OCI-M1 (cell line): Measurements from ENCODE around the gene RAB20.
"Not testable (repeated sequence)": the region's sequence is repeated elsewhere in the genome, so short reads cannot be mapped to it uniquely, and the experiment has no call there.

Source experiments
- DNase-seq: peaks from one replicate; lab custom pipeline; 2025; lab: John Stamatoyannopoulos, UW

The RAB20 gene

GRCh38 chr13:110554227-110554836, 7.2 kb downstream of the RAB20 start:
- no peak for DNase-seq

DNA sequence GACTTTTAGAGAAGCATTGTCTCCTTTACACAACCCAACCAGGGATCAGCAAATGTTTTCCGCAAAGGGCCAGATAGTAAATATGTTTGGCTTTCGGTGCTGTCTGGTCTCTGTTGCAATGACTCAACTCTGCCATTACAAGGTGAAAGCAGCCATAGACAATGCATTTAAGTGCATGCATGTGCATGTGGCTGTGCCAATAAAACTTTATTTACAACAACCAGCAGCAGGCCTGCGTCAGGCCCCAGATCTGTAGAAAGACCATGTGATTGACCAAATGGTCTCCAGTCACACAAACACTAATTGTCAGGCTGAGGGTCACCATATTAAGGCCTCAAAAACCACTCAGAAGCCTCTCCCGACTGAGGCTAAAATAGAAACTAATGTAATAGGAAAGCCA, 8.1 kb downstream of the RAB20 start:
- no peak for DNase-seq

DNA sequence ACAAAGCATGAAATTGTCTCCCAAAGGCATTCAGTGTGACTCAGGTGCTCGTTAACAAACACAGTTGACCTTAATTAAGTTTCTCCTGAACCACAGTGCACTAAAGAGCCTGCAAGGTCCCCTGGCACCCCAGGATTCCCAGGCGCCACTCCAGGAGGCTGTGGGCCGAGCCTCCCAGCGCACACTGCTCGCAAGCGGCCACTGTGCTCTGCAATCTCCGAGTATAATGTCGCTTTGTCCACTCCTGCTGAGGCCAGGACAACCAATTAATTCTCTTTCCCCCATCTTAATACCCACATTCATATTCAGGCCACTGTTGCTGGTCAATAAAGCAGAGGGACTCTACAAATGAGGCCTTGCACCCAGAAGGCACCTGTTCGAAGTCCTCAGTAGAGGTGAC, 8.8 kb downstream of the RAB20 start:
- no peak for DNase-seq

GRCh38 chr13:110551284-110551683, 10.2 kb downstream of the RAB20 start:
- no peak for DNase-seq

GRCh38 chr13:110549795-110550160, 11.7 kb downstream of the RAB20 start:
- no peak for DNase-seq

DNA sequence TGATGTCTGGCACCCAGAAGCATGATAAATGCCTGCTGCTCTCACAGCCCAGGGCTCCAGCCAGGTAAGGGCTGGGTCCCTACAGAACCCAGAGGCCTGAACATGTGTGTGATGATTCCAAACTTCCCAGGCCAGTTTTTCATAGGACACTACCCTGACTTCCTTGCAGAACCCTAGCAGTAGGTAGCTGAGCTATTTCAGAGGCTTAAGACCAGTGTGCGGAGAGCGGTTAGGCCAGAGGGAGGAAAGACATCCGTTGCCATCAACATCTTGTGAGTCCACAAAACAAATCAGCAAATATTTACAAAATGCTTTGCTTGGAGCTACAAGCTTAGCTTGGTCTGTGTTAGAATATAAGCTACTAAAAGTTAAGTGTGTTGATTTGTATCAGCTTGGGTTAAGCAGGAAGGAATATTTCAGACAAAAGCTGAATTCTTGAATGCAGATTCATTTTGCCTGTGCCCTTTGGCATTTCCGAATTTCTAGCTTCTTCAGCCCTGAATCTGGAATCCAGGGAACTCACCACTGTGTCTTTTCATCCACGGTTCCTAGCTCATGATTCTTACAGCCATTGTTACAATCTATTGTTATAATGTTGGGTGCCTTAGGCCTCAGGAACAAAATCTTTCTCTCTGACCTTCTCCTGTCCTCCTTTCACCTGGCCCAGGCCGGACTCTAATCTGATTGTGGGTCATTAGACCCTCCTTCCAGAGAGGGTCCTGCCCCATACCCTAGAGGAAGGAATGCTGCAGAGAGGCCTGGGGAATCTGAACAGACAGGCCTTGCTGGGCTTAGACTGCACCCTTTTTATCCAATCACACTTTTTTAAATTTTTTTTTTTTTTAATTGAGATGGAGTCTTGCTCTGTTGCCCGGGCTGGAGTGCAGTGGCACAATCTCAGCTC, 12.4 kb downstream of the RAB20 start:
- DNase-seq: no peak

- no peak for DNase-seq
These were observed 14.6 kb downstream of the RAB20 start for GRCh38 chr13:110546926-110547325.

DNA sequence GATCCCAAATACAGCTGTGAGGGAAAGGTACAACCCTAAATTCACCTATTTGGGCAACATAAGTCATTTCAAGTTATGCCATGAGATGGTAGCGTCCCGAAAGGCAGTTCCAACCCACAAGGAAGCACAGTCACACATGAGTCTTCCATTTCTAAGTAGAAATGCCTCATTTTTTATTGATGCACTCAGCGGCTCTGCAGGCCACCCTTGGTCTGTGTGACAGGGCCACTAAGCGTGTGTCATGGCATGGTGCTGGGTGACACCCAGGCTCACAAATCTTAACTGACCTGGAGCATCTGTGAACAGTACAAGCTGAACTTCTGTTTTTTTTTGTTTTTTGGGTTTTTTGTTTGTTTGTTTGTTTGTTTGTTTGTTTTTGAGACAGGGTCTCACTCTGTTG, 15.1 kb downstream of the RAB20 start:
- DNase-seq: no peak

DNA sequence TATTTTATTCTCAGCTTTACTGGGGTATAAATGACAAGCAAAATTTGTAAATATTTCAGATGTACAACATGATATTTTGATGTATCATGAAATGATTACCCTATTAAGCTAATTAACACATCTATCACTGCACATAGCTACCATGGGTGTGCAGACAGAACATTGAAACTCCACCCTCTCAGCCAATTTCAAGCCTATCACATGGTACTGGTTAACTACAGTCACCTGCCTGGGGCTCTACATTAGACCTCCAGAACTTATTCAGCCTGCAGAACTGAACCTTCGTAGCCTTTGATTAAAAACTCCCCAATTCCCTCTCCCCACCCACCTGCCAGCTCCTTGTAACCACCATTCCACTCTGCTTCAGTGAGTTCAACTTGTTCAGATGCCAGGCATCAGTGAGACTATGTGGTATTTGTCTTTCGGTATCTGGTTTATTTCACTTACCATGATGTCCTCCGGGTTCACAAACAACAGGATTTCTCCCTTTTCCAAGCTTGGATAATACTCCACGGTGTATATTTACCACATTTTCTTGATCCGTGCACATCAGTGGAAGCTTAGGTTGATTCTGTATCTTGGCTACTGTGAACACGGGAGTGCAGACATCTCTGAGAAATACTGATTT, 19.2 kb downstream of the RAB20 start:
- DNase-seq: no peak

GRCh38 chr13:110541526-110541920, 20.0 kb downstream of the RAB20 start:
- DNase-seq: no peak

DNA sequence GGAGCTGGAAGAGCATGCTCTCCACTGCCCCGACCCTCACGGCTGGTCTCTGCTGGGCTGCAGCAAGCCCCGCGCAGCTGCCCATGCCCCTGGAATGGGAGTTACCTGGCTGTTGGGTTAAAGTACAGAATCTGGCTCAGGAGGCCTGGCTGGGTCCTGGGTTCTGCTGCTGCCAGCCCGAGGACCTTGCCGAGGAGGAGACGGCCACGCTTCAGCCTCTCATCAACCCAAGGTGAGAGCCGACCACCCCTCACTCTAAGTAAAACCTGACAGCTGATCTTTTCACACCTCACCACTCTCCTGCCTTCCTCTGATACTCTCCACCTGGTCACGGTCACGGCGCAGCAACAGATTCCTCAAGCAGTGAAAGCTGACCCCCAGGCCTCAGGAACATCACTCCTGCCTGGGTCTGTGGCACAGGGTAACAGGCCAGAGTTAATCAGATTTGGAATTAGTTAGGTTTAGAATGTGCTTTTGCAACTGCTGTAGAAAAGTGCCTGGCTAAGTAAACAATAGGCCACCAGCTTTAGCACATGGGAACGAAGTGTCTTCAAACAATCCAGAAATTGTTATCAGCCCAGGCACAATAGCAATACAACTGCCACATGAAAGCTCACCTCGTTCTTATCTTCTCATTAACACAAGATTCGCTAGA, 20.5 kb downstream of the RAB20 start:
- no peak for DNase-seq

- no peak for DNase-seq
These were observed 21.6 kb downstream of the RAB20 start for GRCh38 chr13:110539894-110540293.

- no peak for DNase-seq
These were observed 22.9 kb downstream of the RAB20 start for GRCh38 chr13:110538632-110539031.

- DNase-seq: peak; percentile 17
These were observed 25.4 kb downstream of the RAB20 start for GRCh38 chr13:110536006-110536693.

DNA sequence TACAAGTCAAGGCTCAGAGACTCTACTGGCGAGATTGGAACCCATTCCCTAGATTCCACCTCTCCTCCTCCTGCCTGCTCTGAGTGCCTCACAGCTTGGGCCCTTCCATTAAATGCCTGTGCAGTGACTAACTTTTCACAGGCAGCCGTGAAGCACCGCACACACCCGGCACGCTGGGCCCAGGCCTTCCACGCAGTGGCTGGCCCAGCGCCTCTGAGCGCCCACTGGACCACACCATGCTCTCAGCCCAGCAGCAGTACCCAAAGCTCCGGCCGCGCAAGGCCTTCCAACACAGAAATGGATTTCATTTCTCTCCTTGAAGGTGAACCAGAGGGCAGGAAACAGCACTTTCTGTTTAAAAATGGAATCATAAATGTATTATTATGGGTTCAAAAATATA, 26.0 kb downstream of the RAB20 start:
- DNase-seq: no peak

GRCh38 chr13:110533771-110534670, 27.5 kb downstream of the RAB20 start:
- DNase-seq: no peak

GRCh38 chr13:110532258-110532657, 29.3 kb downstream of the RAB20 start:
- DNase-seq: not testable (repeated sequence)

DNA sequence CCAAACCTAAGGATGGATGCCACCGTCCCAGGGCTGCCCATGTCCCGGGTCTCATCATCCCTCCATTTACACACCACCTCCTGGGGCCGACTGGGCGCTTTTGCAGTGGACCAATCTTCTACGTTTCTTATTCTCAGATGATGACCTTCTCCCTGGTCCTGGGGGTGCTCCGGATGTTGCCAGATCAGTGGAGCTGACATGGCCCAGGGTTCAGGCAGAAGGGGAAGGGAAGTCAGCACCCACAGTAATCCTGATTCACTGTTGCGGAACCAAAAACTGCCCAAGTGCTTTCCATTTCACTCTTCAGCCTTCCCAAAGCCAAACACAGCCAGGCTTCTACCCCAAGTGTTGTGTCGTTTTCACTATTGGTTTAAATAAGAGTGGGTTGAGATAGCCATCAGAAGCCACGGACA, 29.8 kb downstream of the RAB20 start:
- DNase-seq: no peak

- DNase-seq: no peak
These were observed 30.4 kb downstream of the RAB20 start for GRCh38 chr13:110531100-110531499.

- DNase-seq: no peak
These were observed 31.8 kb downstream of the RAB20 start for GRCh38 chr13:110529522-110530311.
